HCT116 (cell line): ENCODE data around the gene SCD5. TPM values are rescaled to one million over a fixed set of nuclear protein-coding genes. Genes with fewer than 3 reads are reported as not detected.

Source experiments
- ATAC-seq: fragments of 200-7000 bp; cut with Tn5 transposase; 2 replicates; pipeline ENCODE4 v1.9.1; 2020; ENCODE audit warnings: mild to moderate bottlenecking, moderate library complexity
- BruUV-seq: library from RNA; stranded (reverse); fragments of 400-500 nt; replicated peaks from 2 replicates; lab custom pipeline; 2021; lab: Mats Ljungman, UMichigan
- CTCF ChIA-PET: fragments of 300-600 bp; sonication (Branson Sonifier 250); formaldehyde crosslinking; loops from one replicate; lab custom pipeline; 2021; ENCODE audit warnings: antibody characterized with exemption; lab: Charles Lee
- POLR2A ChIA-PET: fragments of 300-600, 350-600 bp; sonication (Branson Sonifier 250); formaldehyde crosslinking; loops from one replicate; lab custom pipeline; 2021; ENCODE audit warnings: antibody characterized with exemption; lab: Charles Lee
- RAD21 ChIA-PET, 2 experiments: fragments of 300-600 bp; sonication (Branson Sonifier 250); formaldehyde crosslinking; loops; one replicate each; lab custom pipeline; 2023; ENCODE audit warnings: low total read pairs in 2 of 2; ENCODE audit not compliant: uncharacterized antibody in 2 of 2, unreplicated experiment in 2 of 2, low non-redundant PET in 1 of 2; lab: Charles Lee
- DNase-seq: peaks from one replicate; pipeline ENCODE4 v3.0.0-alpha.2; 2010; ENCODE audit warnings: low read depth, low spot score
- H2AFZ ChIP-seq: fragments of 200-600 bp; shearing (Covaris generic), sonication (generic); 2 replicates; pipeline ENCODE4 v1.6.1; 2017; ENCODE audit warnings: low read depth, mixed run types, mixed read lengths, antibody characterized with exemption, low read length; ENCODE audit not compliant: poor library complexity, severe bottlenecking
- H3K27ac ChIP-seq: 2 replicates; pipeline ENCODE4 v1.5.1; 2012; ENCODE audit warnings: low read depth, low read length
- H3K27me3 ChIP-seq: fragments of 200-600 bp; sonication (generic); 2 replicates; pipeline ENCODE4 v1.6.1; 2016; ENCODE audit warnings: mixed run types, low read length, mixed read lengths; ENCODE audit not compliant: insufficient read depth
- H3K36me3 ChIP-seq, 2 experiments: fragments of 200-500 bp in 1 of 2; fragments of 200-600 bp in 1 of 2; sonication (Bioruptor generic) in 1 of 2; sonication (generic) in 1 of 2; 2 replicates each; pipeline versions ENCODE4 v1.5.1 to v1.6.1; 2014 to 2016; ENCODE audit warnings: low read length in 2 of 2, inconsistent platforms in 1 of 2, mixed read lengths in 1 of 2, mixed run types in 1 of 2; ENCODE audit not compliant: insufficient read depth in 2 of 2, control insufficient read depth in 1 of 2
- H3K4me1 ChIP-seq, 2 experiments: fragments of 200-600 bp in 1 of 2; sonication (generic) in 1 of 2; 2 replicates each; pipeline versions ENCODE4 v1.5.1 to v1.6.1; 2012 to 2017; ENCODE audit warnings: low read length in 2 of 2, inconsistent platforms in 1 of 2, mild to moderate bottlenecking in 1 of 2, mixed read lengths in 1 of 2, mixed run types in 1 of 2, moderate library complexity in 1 of 2; ENCODE audit not compliant: insufficient read depth in 2 of 2, control insufficient read depth in 1 of 2
- H3K4me2 ChIP-seq: fragments of 200-600 bp; sonication (generic); 2 replicates; pipeline ENCODE4 v1.6.1; 2017; ENCODE audit warnings: mixed run types, low read length, mixed read lengths
- H3K4me3 ChIP-seq, 2 experiments: fragments of 200-600 bp in 1 of 2; sonication (generic) in 1 of 2; replicated peaks in 1 of 2; 2 replicates each; pipeline ENCODE4 v1.5.1; 2011 to 2016; ENCODE audit warnings: low read length in 2 of 2, control low read depth in 1 of 2, low read depth in 1 of 2, mild to moderate bottlenecking in 1 of 2, mixed read lengths in 1 of 2, mixed run types in 1 of 2
- H3K79me2 ChIP-seq: fragments of 200-600 bp; sonication (generic); 2 replicates; pipeline ENCODE4 v1.6.1; 2017; ENCODE audit warnings: mild to moderate bottlenecking, mixed run types, low read length, moderate library complexity, mixed read lengths; ENCODE audit not compliant: insufficient read depth
- H3K9ac ChIP-seq: fragments of 200-600 bp; sonication (generic); 2 replicates; pipeline ENCODE4 v1.6.1; 2016; ENCODE audit warnings: low read length, mixed read lengths
- H3K9me2 ChIP-seq: fragments of 200-600 bp; sonication (generic), shearing (Covaris generic); 2 replicates; pipeline ENCODE4 v1.6.1; 2017; ENCODE audit warnings: mixed run types, mild to moderate bottlenecking, moderate library complexity; ENCODE audit not compliant: insufficient read depth
- H3K9me3 ChIP-seq, 2 experiments: fragments of 200-500 bp in 1 of 2; fragments of 200-600 bp in 1 of 2; sonication (Bioruptor generic) in 1 of 2; sonication (generic) in 1 of 2; 2 replicates each; pipeline ENCODE4 v1.6.1; 2014 to 2017; ENCODE audit warnings: low read length in 2 of 2, mixed read lengths in 2 of 2, inconsistent platforms in 1 of 2, low read depth in 1 of 2, mild to moderate bottlenecking in 1 of 2, mixed run types in 1 of 2, moderate library complexity in 1 of 2; ENCODE audit not compliant: control insufficient read depth in 1 of 2, insufficient read depth in 1 of 2
- H4K20me1 ChIP-seq: fragments of 200-600 bp; sonication (generic), shearing (Covaris generic); 2 replicates; pipeline ENCODE4 v1.6.1; 2017; ENCODE audit warnings: mixed run types, mild to moderate bottlenecking, moderate library complexity; ENCODE audit not compliant: insufficient read depth
- CEBPB ChIP-seq: IDR thresholded peaks from 2 replicates; pipeline ENCODE4 v1.6.1; 2012; ENCODE audit warnings: low read depth
- FOSL1 ChIP-seq: IDR thresholded peaks from 2 replicates; pipeline ENCODE4 v1.6.1; 2012; ENCODE audit warnings: low read depth
- MAX ChIP-seq: IDR thresholded peaks from 2 replicates; pipeline ENCODE4 v1.6.1; 2012
- POLR2A ChIP-seq: IDR thresholded peaks from 2 replicates; pipeline ENCODE4 v1.7.0; 2011; ENCODE audit warnings: borderline replicate concordance; ENCODE audit not compliant: insufficient read depth, insufficient read length; ENCODE audit errors: extremely low read depth
- POLR2AphosphoS5 ChIP-seq: IDR thresholded peaks from 2 replicates; pipeline ENCODE4 v1.6.1; 2011; ENCODE audit warnings: mild to moderate bottlenecking, low read depth, low read length, moderate library complexity
- TCF7L2 ChIP-seq: IDR thresholded peaks from 2 replicates; pipeline ENCODE4 v1.7.0; 2011; ENCODE audit warnings: borderline replicate concordance, inconsistent platforms; ENCODE audit not compliant: insufficient read depth, insufficient read length; ENCODE audit errors: extremely low read depth
- ZBTB33 ChIP-seq: IDR thresholded peaks from 2 replicates; pipeline ENCODE4 v1.6.1; 2011; ENCODE audit warnings: mild to moderate bottlenecking, low read length, moderate library complexity; ENCODE audit not compliant: insufficient replicate concordance; ENCODE audit errors: extremely low read depth
- intact Hi-C: fragments of 100-400 bp; cut with micrococcal nuclease; formaldehyde crosslinking; loops from 2 replicates; pipeline ENCODE4 v1.10.0; 2022
- total RNA-seq: library from RNA; stranded (reverse); gene quantifications from one replicate; pipeline ENCODE4 v1.2.1, GENCODE V29; 2021; ENCODE audit not compliant: unreplicated experiment

Gene SCD5
- total RNA-seq, 1 experiment from 2014 or later = 21.7 TPM

DNA sequence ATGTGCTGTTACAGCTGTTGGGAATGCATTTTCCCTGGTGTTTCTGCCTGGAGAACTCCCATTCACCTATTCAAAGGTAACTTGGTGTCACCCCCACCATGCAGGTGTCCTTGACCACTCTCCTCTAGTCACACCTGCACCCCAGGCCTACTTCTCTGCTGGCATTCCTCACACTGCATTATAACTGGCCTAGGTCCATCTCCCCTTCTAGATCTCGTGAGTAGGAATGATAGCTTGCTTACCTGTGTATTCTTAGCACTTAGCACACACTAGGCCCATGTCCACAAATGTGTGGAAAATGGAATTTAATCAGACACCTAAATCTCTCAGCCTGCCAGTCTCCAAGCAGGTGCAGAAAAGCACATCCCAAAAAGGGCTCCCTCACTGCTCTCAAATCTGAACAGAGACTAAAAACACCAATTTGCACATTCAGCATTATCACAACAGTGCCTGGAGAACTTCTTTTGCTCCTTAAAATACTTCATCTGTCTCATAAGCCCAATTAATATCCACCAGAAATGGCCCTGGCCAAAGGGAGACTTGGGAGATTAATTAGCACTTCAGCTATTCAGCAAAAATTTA is 18.3 kb downstream of the SCD5 start:
- no TSS peak for BruUV-seq
- CTCF ChIA-PET = interaction anchor here (0.6 to 1.0 kb wide), 2 partner anchors 273 to 318 kb away, joined by 3 to 6 read pairs; no protein-coding TSS in a partner anchor
- no peak for ATAC-seq
- Histone ChIP-seq H3K4me3 (no peak overlapping the region), H3K9ac (no peak overlapping the region), H3K9me2 (no peaks in the 10 kb centered on the region), H3K27me3 (no peaks in the 10 kb centered on the region), H3K79me2 (peaks cover 16% of the 10 kb centered on the region; the same call in 1 of the 2 replicates), H4K20me1 (no peaks in the 10 kb centered on the region), H3K4me2 (peak overlapping the region; percentile 55), H3K4me1 (peaks cover 50 to 57% of the 10 kb centered on the region in 2 experiments), H2AFZ (no peak overlapping the region), H3K9me3 (no peaks in the 10 kb centered on the region), H3K27ac (peak overlapping the region; percentile 7; the same call in 1 of the 2 replicates), H3K36me3 (no peaks in the 10 kb centered on the region)
- TF ChIP-seq MAX (no peak), ZBTB33 (no peak), POLR2AphosphoS5 (no peak), FOSL1 (no peak), POLR2A (no peak), TCF7L2 (no peak), CEBPB (no peak)
- POLR2A ChIA-PET = no interaction called here
- DNase-seq = no peak
- intact Hi-C loops = no loop called here
- RAD21 ChIA-PET = no interaction called here
